ENCODE results near the gene NDRG2. TPM values are rescaled to one million over a fixed set of nuclear protein-coding genes. Genes with fewer than 3 reads are reported as not detected.

Gene NDRG2
- total RNA-seq, 1 experiment from 2014 or later, result 18.9 TPM

GRCh38 chr14:20973501-20973900 lies 51.4 kb downstream of the NDRG2 start:
- Histone ChIP-seq H3K27me3 (ENCODE audit: insufficient read depth, low read length) (no peaks in the 10 kb centered on the region), H3K27ac (ENCODE audit: low read depth, low read length) (no peak overlapping the region), H3K9ac (ENCODE audit: low read length) (no peak overlapping the region), H4K20me1 (ENCODE audit: insufficient read depth) (no peaks in the 10 kb centered on the region), H3K79me2 (ENCODE audit: insufficient read depth, low read length) (no peaks in the 10 kb centered on the region), H3K4me1 (ENCODE audit: control insufficient read depth in 1 of 2, insufficient read depth in 2 of 2, low read length in 2 of 2) (peaks cover 10 to 30% of the 10 kb centered on the region in 2 experiments), H3K9me3 (ENCODE audit: control insufficient read depth in 1 of 2, insufficient read depth in 1 of 2, low read depth in 1 of 2, low read length in 2 of 2) (no peaks in the 10 kb centered on the region), H2AFZ (ENCODE audit: low read depth, low read length, poor library complexity, severe bottlenecking) (no peak overlapping the region), H3K36me3 (ENCODE audit: control insufficient read depth in 1 of 2, insufficient read depth in 2 of 2, low read length in 2 of 2) (no peaks in the 10 kb centered on the region), H3K9me2 (ENCODE audit: insufficient read depth) (no peaks in the 10 kb centered on the region), H3K4me3 (replicated peaks in 1 of 2; ENCODE audit: low read depth in 1 of 2, low read length in 2 of 2) (no peak overlapping the region), H3K4me2 (ENCODE audit: low read length) (no peak overlapping the region)
- ChIA-PET CTCF (interaction anchor here (1.2 to 1.5 kb wide), 2 partner anchors 12 to 41 kb away, joined by 3 read pairs; no protein-coding TSS in a partner anchor), RAD21 (ENCODE audit: low non-redundant PET in 1 of 2, low total read pairs in 2 of 2, uncharacterized antibody in 2 of 2, unreplicated experiment in 2 of 2) (no interaction called here), POLR2A (no interaction called here)
- no peak for TF ChIP-seq EGR1 (IDR thresholded peaks at IDR 0.05; ENCODE audit: low read depth)
- TF ChIP-seq SP1 (IDR thresholded peaks at IDR 0.05; ENCODE audit: low read depth), result no peak
- intact Hi-C loops (cut with micrococcal nuclease), result loop anchor here (10.0 kb wide), 1 partner anchor 359 kb away; no protein-coding TSS in a partner anchor
- DNase-seq (ENCODE audit: low read depth, low spot score) (no peak), ATAC-seq (no peak)
- BruUV-seq (replicated peaks), result no TSS peak

GRCh38 chr14:20971705-20972021 lies 53.2 kb downstream of the NDRG2 start:
- H3K9me2 ChIP-seq (ENCODE audit: insufficient read depth), result no peaks in the 10 kb centered on the region
- H3K27me3 ChIP-seq (ENCODE audit: insufficient read depth, low read length), result no peaks in the 10 kb centered on the region
- H3K4me2 ChIP-seq (ENCODE audit: low read length), result peak overlapping the region; percentile 89
- no peak; the same call in 1 of the 2 replicates for ATAC-seq
- no peak for DNase-seq (ENCODE audit: low read depth, low spot score)
- H4K20me1 ChIP-seq (ENCODE audit: insufficient read depth), result no peaks in the 10 kb centered on the region
- peaks cover 10 to 30% of the 10 kb centered on the region in 2 experiments for H3K4me1 ChIP-seq (ENCODE audit: control insufficient read depth in 1 of 2, insufficient read depth in 2 of 2, low read length in 2 of 2)
- H3K9ac ChIP-seq (ENCODE audit: low read length), result peak overlapping the region; percentile 59
- ChIA-PET RAD21 (ENCODE audit: low non-redundant PET in 1 of 2, low total read pairs in 2 of 2, uncharacterized antibody in 2 of 2, unreplicated experiment in 2 of 2) (interaction anchor here (0.9 to 1.7 kb wide), 4 partner anchors 43 to 114 kb away, joined by 3 to 5 read pairs (median 4); no protein-coding TSS in a partner anchor), POLR2A (interaction anchor here (1.3 to 1.9 kb wide), 3 partner anchors 10 to 314 kb away, joined by 3 to 9 read pairs (median 4); partner anchors contain the start of gene SLC39A2), CTCF (interaction anchor here (0.8 to 3.4 kb wide), 19 partner anchors 10 to 281 kb away, joined by 3 to 53 read pairs (median 7); partner anchors contain the start of genes ARHGEF40 and SLC39A2)
- H3K79me2 ChIP-seq (ENCODE audit: insufficient read depth, low read length), result no peaks in the 10 kb centered on the region
- peak overlapping the region; percentile 39 for H3K27ac ChIP-seq (ENCODE audit: low read depth, low read length)
- intact Hi-C loops (cut with micrococcal nuclease), result loop anchor here (2.0 to 10.0 kb wide), 3 partner anchors 115 to 357 kb away; no protein-coding TSS in a partner anchor
- peak overlapping the region; percentile 61 to 63 for H3K4me3 ChIP-seq (replicated peaks in 1 of 2; ENCODE audit: low read depth in 1 of 2, low read length in 2 of 2)
- BruUV-seq (replicated peaks), result no TSS peak
- no peaks in the 10 kb centered on the region for H3K9me3 ChIP-seq (ENCODE audit: control insufficient read depth in 1 of 2, insufficient read depth in 1 of 2, low read depth in 1 of 2, low read length in 2 of 2)
- H2AFZ ChIP-seq (ENCODE audit: low read depth, low read length, poor library complexity, severe bottlenecking), result peak overlapping the region; percentile 59
- H3K36me3 ChIP-seq (ENCODE audit: control insufficient read depth in 1 of 2, insufficient read depth in 2 of 2, low read length in 2 of 2), result no peaks in the 10 kb centered on the region
- no peak for TF ChIP-seq FOSL1 (IDR thresholded peaks at IDR 0.05; ENCODE audit: low read depth)
- TF ChIP-seq POLR2AphosphoS5 (IDR thresholded peaks at IDR 0.05; ENCODE audit: low read depth, low read length), result no peak
- no peak for TF ChIP-seq EGR1 (IDR thresholded peaks at IDR 0.05; ENCODE audit: low read depth)
- TF ChIP-seq EZH2 (IDR thresholded peaks at IDR 0.05), result no peak
- TF ChIP-seq SRF (IDR thresholded peaks at IDR 0.05; ENCODE audit: low read depth), result no peak
- TF ChIP-seq EZH2phosphoT487 (IDR thresholded peaks at IDR 0.05; ENCODE audit: borderline replicate concordance), result no peak
- TF ChIP-seq RAD21 (IDR thresholded peaks at IDR 0.05; ENCODE audit: low read depth), result no peak
- TF ChIP-seq ZNF274 (IDR thresholded peaks at IDR 0.05; ENCODE audit: low read depth, low read length), result no peak
- TF ChIP-seq YY1 (IDR thresholded peaks at IDR 0.05; ENCODE audit: extremely low read depth, insufficient replicate concordance, low read depth, low read length), result no peak
- no peak for TF ChIP-seq JUND (IDR thresholded peaks at IDR 0.05)
- TF ChIP-seq CEBPB (IDR thresholded peaks at IDR 0.05; ENCODE audit: low read depth), result no peak
- no peak for TF ChIP-seq CTCF (IDR thresholded peaks at IDR 0.05 in 2 of 3, conservative IDR thresholded peaks at IDR 0.05 in 1 of 3; ENCODE audit: borderline replicate concordance in 1 of 3, insufficient read depth in 1 of 3, low read depth in 2 of 3, low read length in 2 of 3)
- no peak for TF ChIP-seq SP1 (IDR thresholded peaks at IDR 0.05; ENCODE audit: low read depth)
- no peak for TF ChIP-seq ZFX (IDR thresholded peaks at IDR 0.05)
- TF ChIP-seq REST (IDR thresholded peaks at IDR 0.05; ENCODE audit: low read depth), result no peak
- TF ChIP-seq MAX (IDR thresholded peaks at IDR 0.05), result no peak

Measured in HCT116 (cell line).